ENCODE results near the gene DCK. TPM values are rescaled to one million over a fixed set of nuclear protein-coding genes. Genes with fewer than 3 reads are reported as not detected.

The DCK gene
- total RNA-seq, 1 donor: 23.7 TPM

- H3K4me3 ChIP-seq (ENCODE audit: low read depth, low read length): no peak overlapping the region
- no peak for DNase-seq (ENCODE audit: low read depth)
- TF ChIP-seq CTCF (IDR thresholded peaks at IDR 0.05; ENCODE audit: insufficient read depth, low read depth, low read length): no peak
Measured at GRCh38 chr4:71062436-71062835, 69.0 kb downstream of the DCK start.

- no peak for DNase-seq (ENCODE audit: low read depth)
- TF ChIP-seq CTCF (IDR thresholded peaks at IDR 0.05; ENCODE audit: insufficient read depth, low read depth, low read length): no peak
- no peak overlapping the region for H3K4me3 ChIP-seq (ENCODE audit: low read depth, low read length)
Measured at GRCh38 chr4:71063711-71064110, 70.3 kb downstream of the DCK start.

- no peak for TF ChIP-seq CTCF (IDR thresholded peaks at IDR 0.05; ENCODE audit: insufficient read depth, low read depth, low read length)
- no peak for DNase-seq (ENCODE audit: low read depth)
- no peak overlapping the region for H3K4me3 ChIP-seq (ENCODE audit: low read depth, low read length)
Measured at GRCh38 chr4:71064521-71064920, 71.1 kb downstream of the DCK start.

- no peak for DNase-seq (ENCODE audit: low read depth)
- H3K4me3 ChIP-seq (ENCODE audit: low read depth, low read length): no peak overlapping the region
Measured at GRCh38 chr4:71065991-71066510, 72.6 kb downstream of the DCK start.

GRCh38 chr4:71066737-71067716, 73.6 kb downstream of the DCK start:
- no peak for DNase-seq (ENCODE audit: low read depth)
- H3K4me3 ChIP-seq (ENCODE audit: low read depth, low read length): no peak overlapping the region
- no peak for TF ChIP-seq CTCF (IDR thresholded peaks at IDR 0.05; ENCODE audit: insufficient read depth, low read depth, low read length)

More at GRCh38 chr4:71065991-71066510, 72.6 kb downstream of the DCK start:
- no peak for TF ChIP-seq CTCF (IDR thresholded peaks at IDR 0.05; ENCODE audit: insufficient read depth, low read depth, low read length)

- H3K4me3 ChIP-seq (ENCODE audit: low read depth, low read length): no peak overlapping the region
- no peak for TF ChIP-seq CTCF (IDR thresholded peaks at IDR 0.05; ENCODE audit: insufficient read depth, low read depth, low read length)
- no peak for DNase-seq (ENCODE audit: low read depth)
Measured at GRCh38 chr4:71069063-71069462, 75.6 kb downstream of the DCK start.

Data from fibroblast of villous mesenchyme (primary cell).